ENCODE results near the gene PRKCE. TPM values are rescaled to one million over a fixed set of nuclear protein-coding genes. Genes with fewer than 3 reads are reported as not detected.

The PRKCE gene
- total and polyA plus RNA-seq, 2 of the 8 experiments (the other 6 are each of a cell fraction or from before 2014, with no cell fraction given), result 0.54 to 2.1 TPM

GRCh38 chr2:46047290-46047689 is 395.8 kb downstream of the PRKCE start:
- Histone ChIP-seq H2BK20ac (ENCODE audit: low read length) (no peak overlapping the region), H3K27ac (ENCODE audit: low read depth, low read length) (no peak overlapping the region), H3K4me3 (ENCODE audit: extremely low read depth in 1 of 4, insufficient read depth in 2 of 4, low read depth in 3 of 4, low read length in 4 of 4) (no peak overlapping the region), H4K8ac (ENCODE audit: extremely low read depth, insufficient read depth, low read length) (no peak overlapping the region), H3K56ac (replicated peaks; ENCODE audit: insufficient read length, low read depth, low read length) (no peak overlapping the region), H4K5ac (ENCODE audit: insufficient read length, low read depth, low read length) (no peak overlapping the region), H2AFZ (ENCODE audit: low read length) (no peak overlapping the region), H3K36me3 (ENCODE audit: control insufficient read depth in 2 of 4, insufficient read depth in 4 of 4, low read length in 3 of 4) (no peaks in the 10 kb centered on the region), H3K23me2 (ENCODE audit: low read depth, low read length) (no peaks in the 10 kb centered on the region), H3K79me2 (ENCODE audit: control insufficient read depth in 1 of 2, insufficient read depth in 2 of 2, low read length in 2 of 2) (no peaks in the 10 kb centered on the region), H3K9me3 (ENCODE audit: insufficient read depth in 2 of 2, low read depth in 1 of 2, low read length in 1 of 2) (no peaks in the 10 kb centered on the region), H3K4me1 (replicated peaks in 1 of 4; ENCODE audit: control insufficient read depth in 3 of 4, insufficient read depth in 4 of 4, low read length in 3 of 4) (no peaks in the 10 kb centered on the region), H4K20me1 (replicated peaks in 1 of 2; ENCODE audit: control insufficient read depth in 1 of 2, insufficient read depth in 2 of 2, low read length in 2 of 2) (no peaks in the 10 kb centered on the region), H3K27me3 (replicated peaks in 1 of 4; ENCODE audit: control insufficient read depth in 3 of 4, extremely low read depth in 1 of 4, insufficient read depth in 3 of 4, low read length in 3 of 4) (no peaks in the 10 kb centered on the region), H2BK5ac (ENCODE audit: low read depth, low read length) (no peak overlapping the region), H2BK15ac (ENCODE audit: low read length) (no peak overlapping the region), H2BK12ac (ENCODE audit: low read depth, low read length) (no peak overlapping the region), H2BK120ac (replicated peaks; ENCODE audit: low read depth, low read length) (no peak overlapping the region), H3K4me2 (ENCODE audit: insufficient read depth in 1 of 2, low read depth in 2 of 2, low read length in 2 of 2) (no peak overlapping the region), H3K79me1 (ENCODE audit: low read depth, low read length) (no peaks in the 10 kb centered on the region), H3K23ac (ENCODE audit: insufficient read length) (no peak overlapping the region), H3K14ac (ENCODE audit: insufficient read length) (no peak overlapping the region), H3K18ac (ENCODE audit: extremely low read depth, low read length) (no peak overlapping the region), H4K91ac (replicated peaks; ENCODE audit: insufficient read length, low read length) (no peak overlapping the region), H2AK5ac (ENCODE audit: low read depth, low read length) (no peak overlapping the region), H3K9ac (replicated peaks in 1 of 4; ENCODE audit: extremely low read depth in 1 of 4, low read depth in 3 of 4, low read length in 3 of 4) (no peak overlapping the region), H3K4ac (replicated peaks; ENCODE audit: insufficient read length, low read depth, low read length) (no peak overlapping the region)
- CTCF ChIA-PET (ENCODE audit: partially characterized antibody), result interaction anchor here (0.7 to 4.0 kb wide), 3 partner anchors 16 to 399 kb away, joined by 3 to 29 read pairs (median 7); no protein-coding TSS in a partner anchor
- POLR2A ChIA-PET (ENCODE audit: partially characterized antibody), result no interaction called here
- FAIRE-seq (no peak), DNase-seq (ENCODE audit: low read depth in 1 of 2, low spot score in 2 of 2) (no peak)
- 70% methylated on average over 5 of the region's 5 CpGs; no CpG with 5 or more reads in 1 of the 2 experiments for WGBS, 2 experiments (ENCODE audit: extremely low coverage in 1 of 2, insufficient coverage in 1 of 2, insufficient read length in 1 of 2, insufficient replicate concordance in 2 of 2, low coverage in 1 of 2, low lambda C conversion rate in 2 of 2, missing lambda C conversion rate in 1 of 2)
- TF ChIP-seq PHF8 (conservative IDR thresholded peaks at IDR 0.05; ENCODE audit: low read depth, low read length) (no peak), EP300 (IDR thresholded peaks at IDR 0.05; ENCODE audit: borderline replicate concordance in 1 of 2, low read depth in 2 of 2, low read length in 2 of 2) (no peak), GABPA (IDR thresholded peaks at IDR 0.05; ENCODE audit: borderline replicate concordance, insufficient read depth, low read length) (no peak), TBP (IDR thresholded peaks at IDR 0.05; ENCODE audit: low read depth, low read length) (no peak), TEAD4 (IDR thresholded peaks at IDR 0.05; ENCODE audit: low read depth, low read length) (no peak), SRF (IDR thresholded peaks at IDR 0.05; ENCODE audit: low read depth, low read length) (no peak), POU5F1 (IDR thresholded peaks at IDR 0.05; ENCODE audit: low read depth, low read length) (no peak), YY1 (IDR thresholded peaks at IDR 0.05; ENCODE audit: low read depth, low read length) (no peak), SIRT6 (IDR thresholded peaks at IDR 0.05; ENCODE audit: low read length) (no peak)
- TF ChIP-seq, protein P1, sequence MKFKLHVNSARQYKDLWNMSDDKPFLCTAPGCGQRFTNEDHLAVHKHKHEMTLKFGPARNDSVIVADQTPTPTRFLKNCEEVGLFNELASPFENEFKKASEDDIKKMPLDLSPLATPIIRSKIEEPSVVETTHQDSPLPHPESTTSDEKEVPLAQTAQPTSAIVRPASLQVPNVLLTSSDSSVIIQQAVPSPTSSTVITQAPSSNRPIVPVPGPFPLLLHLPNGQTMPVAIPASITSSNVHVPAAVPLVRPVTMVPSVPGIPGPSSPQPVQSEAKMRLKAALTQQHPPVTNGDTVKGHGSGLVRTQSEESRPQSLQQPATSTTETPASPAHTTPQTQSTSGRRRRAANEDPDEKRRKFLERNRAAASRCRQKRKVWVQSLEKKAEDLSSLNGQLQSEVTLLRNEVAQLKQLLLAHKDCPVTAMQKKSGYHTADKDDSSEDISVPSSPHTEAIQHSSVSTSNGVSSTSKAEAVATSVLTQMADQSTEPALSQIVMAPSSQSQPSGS (IDR thresholded peaks at IDR 0.05; ENCODE audit: low read length), result no peak
